IMR-90 (cell line): ENCODE measurements around the gene FAAP20. TPM values are rescaled to one million over a fixed set of nuclear protein-coding genes. Genes with fewer than 3 reads are reported as not detected.

ENCODE experiments used
- ATAC-seq: fragments of 200-7000 bp; cut with Tn5 transposase; 2 replicates; pipeline ENCODE4 v1.9.1; 2020; ENCODE audit warnings: low read depth, mild to moderate bottlenecking, moderate library complexity
- BruUV-seq: library from RNA; stranded (reverse); fragments of 400-500 nt; replicated peaks from 2 replicates; lab custom pipeline; 2021; lab: Mats Ljungman, UMichigan
- CTCF ChIA-PET: fragments of 300-600 bp; formaldehyde crosslinking; extraction: SDS; loops from one replicate; lab custom pipeline; 2021; ENCODE audit warnings: antibody characterized with exemption; lab: Yijun Ruan, JAX
- POLR2A ChIA-PET: fragments of 300-600 bp; sonication (Branson Sonifier 250); formaldehyde crosslinking; loops from one replicate; lab custom pipeline; 2022; ENCODE audit warnings: antibody characterized with exemption; ENCODE audit not compliant: unreplicated experiment; lab: Charles Lee
- DNase-seq: peaks from one replicate; pipeline ENCODE4 v3.0.0; 2013
- H2AFZ ChIP-seq: replicated peaks from 2 replicates; pipeline ENCODE3; 2013; ENCODE audit warnings: low read length, mild to moderate bottlenecking; ENCODE audit not compliant: poor library complexity
- H2AK5ac ChIP-seq: 2 replicates; pipeline ENCODE4 v1.6.1; 2013; ENCODE audit warnings: low read depth, low read length, inconsistent platforms
- H2AK9ac ChIP-seq: replicated peaks from 2 replicates; pipeline ENCODE3; 2013; ENCODE audit warnings: mild to moderate bottlenecking, low read depth, low read length, moderate library complexity; ENCODE audit not compliant: poor library complexity
- H2BK120ac ChIP-seq: 2 replicates; pipeline ENCODE4 v1.6.1; 2013; ENCODE audit warnings: low read depth, low read length, inconsistent platforms
- H2BK15ac ChIP-seq: 3 replicates; pipeline ENCODE4 v1.6.1; 2013; ENCODE audit warnings: low read depth, low read length, inconsistent platforms
- H2BK20ac ChIP-seq: 2 replicates; pipeline ENCODE4 v1.6.1; 2013; ENCODE audit warnings: low read depth, mild to moderate bottlenecking, inconsistent platforms, low read length, moderate library complexity
- H2BK5ac ChIP-seq: 2 replicates; pipeline ENCODE4 v1.6.1; 2013; ENCODE audit warnings: mild to moderate bottlenecking, low read depth, low read length, inconsistent platforms; ENCODE audit not compliant: poor library complexity, severe bottlenecking
- H3K14ac ChIP-seq: replicated peaks from 2 replicates; pipeline ENCODE4 v1.6.1; 2013; ENCODE audit warnings: low read depth, low read length, inconsistent platforms
- H3K18ac ChIP-seq: 2 replicates; pipeline ENCODE4 v1.6.1; 2013; ENCODE audit warnings: low read depth, low read length, control low read depth
- H3K23ac ChIP-seq: 2 replicates; pipeline ENCODE4 v1.6.1; 2013; ENCODE audit warnings: low read depth, low read length, inconsistent platforms
- H3K27ac ChIP-seq: 2 replicates; pipeline ENCODE4 v1.5.1; 2013; ENCODE audit warnings: mild to moderate bottlenecking, control low read depth, low read length; ENCODE audit not compliant: insufficient read depth
- H3K27me3 ChIP-seq: 2 replicates; pipeline ENCODE4 v1.6.1; 2013; ENCODE audit warnings: low read length; ENCODE audit not compliant: control insufficient read depth, insufficient read depth
- H3K36me3 ChIP-seq: 2 replicates; pipeline ENCODE4 v1.6.1; 2013; ENCODE audit warnings: low read length, mixed read lengths; ENCODE audit not compliant: control insufficient read depth, insufficient read depth
- H3K4ac ChIP-seq: 2 replicates; pipeline ENCODE4 v1.6.1; 2013; ENCODE audit warnings: low read depth, low read length, inconsistent platforms
- H3K4me1 ChIP-seq: 2 replicates; pipeline ENCODE4 v1.6.1; 2013; ENCODE audit warnings: low read length, mixed read lengths; ENCODE audit not compliant: control insufficient read depth, insufficient read depth
- H3K4me2 ChIP-seq: 2 replicates; pipeline ENCODE4 v1.6.1; 2013; ENCODE audit warnings: low read depth, mild to moderate bottlenecking, control low read depth, low read length, moderate library complexity
- H3K4me3 ChIP-seq: 2 replicates; pipeline ENCODE4 v1.5.1; 2013; ENCODE audit warnings: low read depth, mild to moderate bottlenecking, control low read depth, low read length, moderate library complexity; ENCODE audit not compliant: insufficient read depth
- H3K56ac ChIP-seq: 2 replicates; pipeline ENCODE4 v1.6.1; 2013; ENCODE audit warnings: low read length, inconsistent platforms; ENCODE audit not compliant: insufficient read depth; ENCODE audit errors: extremely low read depth
- H3K79me1 ChIP-seq, 2 experiments: 2 replicates each; pipeline ENCODE4 v1.6.1; 2013; ENCODE audit warnings: low read length in 2 of 2, inconsistent platforms in 1 of 2, low read depth in 1 of 2
- H3K9ac ChIP-seq: 2 replicates; pipeline ENCODE4 v1.6.1; 2013; ENCODE audit warnings: low read depth, low read length, control low read depth
- H3K9me1 ChIP-seq: 2 replicates; pipeline ENCODE4 v1.6.1; 2013; ENCODE audit warnings: low read length, inconsistent platforms; ENCODE audit not compliant: insufficient read depth
- H3K9me3 ChIP-seq: 2 replicates; pipeline ENCODE4 v1.6.1; 2013; ENCODE audit warnings: low read length; ENCODE audit not compliant: control insufficient read depth, insufficient read depth
- H4K20me1 ChIP-seq: 2 replicates; pipeline ENCODE4 v1.6.1; 2013; ENCODE audit warnings: low read length, inconsistent platforms; ENCODE audit not compliant: insufficient read depth
- H4K5ac ChIP-seq: 2 replicates; pipeline ENCODE4 v1.6.1; 2013; ENCODE audit warnings: mild to moderate bottlenecking, low read depth, low read length, control low read depth
- H4K8ac ChIP-seq, 2 experiments: 2 replicates each; pipeline ENCODE4 v1.6.1; 2013; ENCODE audit warnings: low read depth in 2 of 2, low read length in 2 of 2, control low read depth in 1 of 2, inconsistent platforms in 1 of 2
- H4K91ac ChIP-seq: 2 replicates; pipeline ENCODE4 v1.6.1; 2013; ENCODE audit warnings: low read depth, low read length, inconsistent platforms; ENCODE audit not compliant: insufficient read depth
- BHLHE40 ChIP-seq: fragments of 150-350 bp; IDR thresholded peaks from 2 replicates; pipeline ENCODE4 v1.6.1; 2016; ENCODE audit warnings: mild to moderate bottlenecking, low read depth, low read length
- CEBPB ChIP-seq: IDR thresholded peaks from 2 replicates; pipeline ENCODE4 v1.6.1; 2012; ENCODE audit warnings: low read depth, low read length, improper control_type of control experiment
- CHD1 ChIP-seq: IDR thresholded peaks from 2 replicates; pipeline ENCODE4 v1.6.1; 2012; ENCODE audit warnings: low read depth, low read length, improper control_type of control experiment
- CTCF ChIP-seq: conservative IDR thresholded peaks from 2 replicates; pipeline ENCODE4 v1.5.1; 2012; ENCODE audit warnings: mild to moderate bottlenecking, low read depth, low read length, improper control_type of control experiment
- ELK1 ChIP-seq: fragments of 150-350 bp; IDR thresholded peaks from 2 replicates; pipeline ENCODE4 v1.6.1; 2016; ENCODE audit warnings: low read depth, mild to moderate bottlenecking, low read length, moderate library complexity, borderline replicate concordance
- FOS ChIP-seq: fragments of 150-350 bp; IDR thresholded peaks from 2 replicates; pipeline ENCODE4 v1.6.1; 2016; ENCODE audit warnings: low read depth, low read length
- MAZ ChIP-seq: IDR thresholded peaks from 2 replicates; pipeline ENCODE4 v1.6.1; 2012; ENCODE audit warnings: low read depth, mild to moderate bottlenecking, low read length, improper control_type of control experiment, moderate library complexity, borderline replicate concordance
- MXI1 ChIP-seq: IDR thresholded peaks from 2 replicates; pipeline ENCODE4 v1.6.1; 2012; ENCODE audit warnings: low read depth, mild to moderate bottlenecking, low read length, moderate library complexity, borderline replicate concordance
- NFE2L2 ChIP-seq: fragments of 150-350 bp; IDR thresholded peaks from 2 replicates; pipeline ENCODE4 v1.6.1; 2016; ENCODE audit warnings: low read depth, mild to moderate bottlenecking, low read length
- POLR2A ChIP-seq: IDR thresholded peaks from 2 replicates; pipeline ENCODE4 v1.6.1; 2012; ENCODE audit warnings: mild to moderate bottlenecking, low read depth, low read length
- RAD21 ChIP-seq: IDR thresholded peaks from 2 replicates; pipeline ENCODE4 v1.6.1; 2012; ENCODE audit warnings: low read length, improper control_type of control experiment
- RCOR1 ChIP-seq: IDR thresholded peaks from 2 replicates; pipeline ENCODE4 v1.6.1; 2012; ENCODE audit warnings: mild to moderate bottlenecking, low read length, improper control_type of control experiment; ENCODE audit not compliant: insufficient replicate concordance
- RFX5 ChIP-seq: IDR thresholded peaks from 2 replicates; pipeline ENCODE4 v1.8.0; 2012; ENCODE audit warnings: low read depth, mild to moderate bottlenecking, low read length, moderate library complexity
- SMC3 ChIP-seq: fragments of 150-350 bp; IDR thresholded peaks from 2 replicates; pipeline ENCODE4 v1.6.1; 2016; ENCODE audit warnings: low read depth, mild to moderate bottlenecking, antibody characterized with exemption, low read length, moderate library complexity
- whole genome bisulfite sequencing, 2 experiments: methylation state at CpG; one replicate each; pipeline versions ENCODE4 v1.1.5 to v1.1.7; 2013; ENCODE audit warnings: missing lambda C conversion rate in 2 of 2; ENCODE audit not compliant: insufficient read length in 1 of 2; ENCODE audit errors: extremely low coverage in 2 of 2; 5-methylcytosine and 5-hydroxymethylcytosine counted together
- dilution Hi-C: fragments of 300-500 bp; cut with HindIII; formaldehyde crosslinking; loops from one replicate; pipeline ENCODE4 v1.14.3; 2018; ENCODE audit warnings: low sequenced_read_pairs; ENCODE audit not compliant: unreplicated experiment
- in situ Hi-C: fragments of 300-500 bp; cut with MboI; formaldehyde crosslinking; loops from 3 replicates; pipeline ENCODE4 v1.14.3; 2019; ENCODE audit warnings: low sequenced_read_pairs, inconsistent platforms, mixed read lengths
- intact Hi-C: fragments of 100-400 bp; cut with micrococcal nuclease; formaldehyde crosslinking; loops from 2 replicates; pipeline ENCODE4 v1.10.0; 2022
- polyA plus RNA-seq, 3 experiments: library from polyadenylated mRNA; depleted of rRNA; stranded (reverse); fragments of >200 nt; gene quantifications; 2 replicates each; pipeline ENCODE4 v1.2.3, GENCODE V29; 2012; ENCODE audit warnings: low replicate concordance in 1 of 3
- total RNA-seq: library from RNA; depleted of rRNA; stranded (reverse); fragments of >200 nt; gene quantifications from 2 replicates; pipeline ENCODE4 v1.2.3, GENCODE V29; 2012

Gene FAAP20
- total and polyA plus RNA-seq, 2 of the 4 experiments (the other 2 are of a cell fraction): 6.5 to 31.5 TPM

- Histone ChIP-seq H2AK9ac (peak overlapping the region; percentile 94), H3K79me1 (peaks cover 11 to 33% of the 10 kb centered on the region in 2 experiments), H2BK20ac (no peak overlapping the region), H3K9ac (peak overlapping the region; percentile 88), H4K91ac (peak overlapping the region; percentile 85), H4K5ac (peak overlapping the region; percentile 89), H2BK15ac (0 out of 3 replicates have a peak overlapping the region, but pooled peaks have one; percentile 26), H2BK120ac (peak overlapping the region; percentile 21), H4K8ac (peak overlapping the region; percentile 80 to 81), H3K18ac (peak overlapping the region; percentile 38), H2BK5ac (peak overlapping the region; percentile 42), H3K4me1 (peaks cover 7% of the 10 kb centered on the region), H3K9me3 (no peaks in the 10 kb centered on the region), H4K20me1 (no peaks in the 10 kb centered on the region), H3K4me3 (peak overlapping the region; percentile 81), H3K4me2 (peak overlapping the region; percentile 99), H2AFZ (peak overlapping the region; percentile 97), H3K56ac (peak overlapping the region; percentile 75), H3K36me3 (no peaks in the 10 kb centered on the region), H3K4ac (peak overlapping the region; percentile 83), H3K23ac (peak overlapping the region; percentile 54), H3K14ac (peak overlapping the region; percentile 89), H3K9me1 (no peaks in the 10 kb centered on the region), H3K27ac (peak overlapping the region; percentile 52), H3K27me3 (no peaks in the 10 kb centered on the region), H2AK5ac (peak overlapping the region; percentile 89)
- intact Hi-C loops: loop anchor here (1.0 to 5.0 kb wide), 3 partner anchors 31 to 182 kb away; no protein-coding TSS in a partner anchor
- BruUV-seq: no TSS peak
- ChIA-PET CTCF (interaction anchor here (1.2 to 2.0 kb wide), 2 partner anchors 26 to 182 kb away, joined by 5 read pairs; no protein-coding TSS in a partner anchor), POLR2A (interaction anchor here (1.1 kb wide), 1 partner anchor 183 kb away, joined by 3 read pairs; no protein-coding TSS in a partner anchor)
- in situ Hi-C loops: loop anchor here (5.0 to 25.0 kb wide), 2 partner anchors 33 to 338 kb away; partner anchors contain the start of genes HES5 and PANK4
- WGBS, 2 experiments: 17% methylated on average over 12 of the region's 24 CpGs; no CpG with 5 or more reads in 1 of the 2 experiments
- DNase-seq: peak; percentile 85
- dilution Hi-C loops: no loop called here
- peak; percentile 85 for ATAC-seq
- TF ChIP-seq RCOR1: no peak
- TF ChIP-seq BHLHE40: no peak
- TF ChIP-seq ELK1: no peak
- TF ChIP-seq CHD1: no peak
- TF ChIP-seq NFE2L2: no peak
- 0 out of 2 replicates have a peak, but pooled peaks have one; percentile 42 for TF ChIP-seq MXI1
- TF ChIP-seq RFX5: no peak
- peak; percentile 73 for TF ChIP-seq POLR2A
- no peak for TF ChIP-seq RAD21
- no peak for TF ChIP-seq SMC3
- no peak for TF ChIP-seq CEBPB
- no peak for TF ChIP-seq FOS
- peak; percentile 86 for TF ChIP-seq MAZ
- peak; percentile 16; the same call in 1 of the 2 replicates for TF ChIP-seq CTCF
Observed at GRCh38 chr1:2199042-2199810, 4.7 kb upstream of the FAAP20 start.
